HUES64 (cell line): Measurements from ENCODE around the gene UBL7.

ENCODE experiments used
- H3K27ac ChIP-seq: 2 replicates; pipeline ENCODE4 v1.7.0; 2013; ENCODE audit warnings: low read depth, low read length, inconsistent platforms
- H3K27me3 ChIP-seq: 2 replicates; pipeline ENCODE4 v1.6.1; 2013; ENCODE audit warnings: mild to moderate bottlenecking, low read length; ENCODE audit not compliant: insufficient read depth
- H3K36me3 ChIP-seq: 2 replicates; pipeline ENCODE4 v1.6.1; 2013; ENCODE audit warnings: mild to moderate bottlenecking, low read length; ENCODE audit not compliant: insufficient read depth
- H3K4me1 ChIP-seq: 2 replicates; pipeline ENCODE4 v1.6.1; 2013; ENCODE audit warnings: mild to moderate bottlenecking, low read length, moderate library complexity; ENCODE audit not compliant: insufficient read depth
- H3K4me3 ChIP-seq: 2 replicates; pipeline ENCODE4 v1.5.1; 2013; ENCODE audit warnings: mild to moderate bottlenecking, low read length, moderate library complexity
- H3K9ac ChIP-seq: 2 replicates; pipeline ENCODE4 v1.6.1; 2013; ENCODE audit warnings: mild to moderate bottlenecking, low read depth, low read length
- H3K9me3 ChIP-seq: 2 replicates; pipeline ENCODE4 v1.6.1; 2013; ENCODE audit warnings: low read depth, low read length; ENCODE audit not compliant: insufficient read depth
- WGBS: fragments of 150-250, 120-280 bp; methylation state at CpG from one replicate; pipeline ENCODE4 v1.1.7; 2013; ENCODE audit warnings: missing lambda C conversion rate; 5-methylcytosine and 5-hydroxymethylcytosine counted together

The UBL7 gene

GRCh38 chr15:74402337-74402841, 58.6 kb downstream of the UBL7 start:
- Histone ChIP-seq H3K4me3 (no peak overlapping the region), H3K27me3 (no peaks in the 10 kb centered on the region), H3K27ac (no peak overlapping the region), H3K36me3 (no peaks in the 10 kb centered on the region), H3K4me1 (peaks cover 21% of the 10 kb centered on the region), H3K9me3 (no peaks in the 10 kb centered on the region), H3K9ac (no peak overlapping the region)
- 71% methylated on average over 5 of the region's 5 CpGs for WGBS

- Histone ChIP-seq H3K27me3 (no peaks in the 10 kb centered on the region), H3K9me3 (no peaks in the 10 kb centered on the region), H3K4me1 (peaks cover 18% of the 10 kb centered on the region; the same call in 1 of the 2 replicates), H3K36me3 (no peaks in the 10 kb centered on the region), H3K9ac (no peak overlapping the region), H3K4me3 (no peak overlapping the region), H3K27ac (no peak overlapping the region)
- WGBS: 80% methylated on average over 11 of the region's 11 CpGs
Measured at GRCh38 chr15:74400915-74401757, 59.8 kb downstream of the UBL7 start.

GRCh38 chr15:74400313-74400860, 60.6 kb downstream of the UBL7 start:
- no peak overlapping the region for H3K27ac ChIP-seq
- no peak overlapping the region for H3K9ac ChIP-seq

GRCh38 chr15:74399511-74400312, 61.2 kb downstream of the UBL7 start:
- H3K27me3 ChIP-seq: no peaks in the 10 kb centered on the region
- peaks cover 21% of the 10 kb centered on the region; the same call in 1 of the 2 replicates for H3K4me1 ChIP-seq
- H3K4me3 ChIP-seq: no peak overlapping the region
- WGBS: 49% methylated on average over 4 of the region's 5 CpGs
- no peak overlapping the region for H3K9ac ChIP-seq
- H3K9me3 ChIP-seq: no peaks in the 10 kb centered on the region
- H3K36me3 ChIP-seq: no peaks in the 10 kb centered on the region
- no peak overlapping the region for H3K27ac ChIP-seq

More at GRCh38 chr15:74400313-74400860, 60.6 kb downstream of the UBL7 start:
- Histone ChIP-seq H3K36me3 (no peaks in the 10 kb centered on the region), H3K9me3 (no peaks in the 10 kb centered on the region), H3K4me3 (no peak overlapping the region), H3K27me3 (no peaks in the 10 kb centered on the region), H3K4me1 (peaks cover 21% of the 10 kb centered on the region; the same call in 1 of the 2 replicates)
- 92% methylated on average over 10 of the region's 10 CpGs for WGBS

- WGBS: 90% methylated on average over 1 of the region's 3 CpGs
- no peaks in the 10 kb centered on the region for H3K27me3 ChIP-seq
- H3K36me3 ChIP-seq: no peaks in the 10 kb centered on the region
- H3K9me3 ChIP-seq: no peaks in the 10 kb centered on the region
- H3K27ac ChIP-seq: no peak overlapping the region
- H3K9ac ChIP-seq: no peak overlapping the region
- H3K4me3 ChIP-seq: no peak overlapping the region
- H3K4me1 ChIP-seq: peaks cover 21% of the 10 kb centered on the region; the same call in 1 of the 2 replicates
Measured at GRCh38 chr15:74399100-74399499, 61.9 kb downstream of the UBL7 start.

- Histone ChIP-seq H3K9me3 (no peaks in the 10 kb centered on the region), H3K36me3 (no peaks in the 10 kb centered on the region), H3K27ac (no peak overlapping the region), H3K4me3 (no peak overlapping the region), H3K9ac (no peak overlapping the region), H3K27me3 (no peaks in the 10 kb centered on the region), H3K4me1 (peaks cover 21% of the 10 kb centered on the region; the same call in 1 of the 2 replicates)
- WGBS: 95% methylated on average over 5 of the region's 5 CpGs
Measured at GRCh38 chr15:74398183-74398582, 62.8 kb downstream of the UBL7 start.

- no peaks in the 10 kb centered on the region for H3K36me3 ChIP-seq
- peaks cover 21% of the 10 kb centered on the region; the same call in 1 of the 2 replicates for H3K4me1 ChIP-seq
- no peak overlapping the region for H3K27ac ChIP-seq
- H3K9me3 ChIP-seq: no peaks in the 10 kb centered on the region
- H3K27me3 ChIP-seq: no peaks in the 10 kb centered on the region
- WGBS: 94% methylated on average over 6 of the region's 6 CpGs
- H3K4me3 ChIP-seq: no peak overlapping the region
- no peak overlapping the region for H3K9ac ChIP-seq
Measured at GRCh38 chr15:74397239-74398068, 63.5 kb downstream of the UBL7 start.

GRCh38 chr15:74396445-74397238, 64.3 kb downstream of the UBL7 start:
- H3K36me3 ChIP-seq: no peaks in the 10 kb centered on the region
- H3K9me3 ChIP-seq: no peaks in the 10 kb centered on the region
- WGBS: 61% methylated on average over 9 of the region's 9 CpGs
- no peaks in the 10 kb centered on the region for H3K27me3 ChIP-seq
- H3K4me1 ChIP-seq: peaks cover 21% of the 10 kb centered on the region; the same call in 1 of the 2 replicates
- H3K27ac ChIP-seq: no peak overlapping the region
- H3K4me3 ChIP-seq: no peak overlapping the region
- H3K9ac ChIP-seq: no peak overlapping the region

- Histone ChIP-seq H3K36me3 (no peaks in the 10 kb centered on the region), H3K4me1 (peaks cover 17% of the 10 kb centered on the region; the same call in 1 of the 2 replicates), H3K27ac (no peak overlapping the region), H3K9me3 (no peaks in the 10 kb centered on the region), H3K27me3 (no peaks in the 10 kb centered on the region), H3K4me3 (no peak overlapping the region), H3K9ac (no peak overlapping the region)
- 84% methylated on average over 10 of the region's 10 CpGs for WGBS
Measured at GRCh38 chr15:74396146-74396438, 64.9 kb downstream of the UBL7 start.
